HCT116 (cell line): ENCODE results near the gene PIEZO2. TPM values are rescaled to one million over a fixed set of nuclear protein-coding genes. Genes with fewer than 3 reads are reported as not detected.

Experiments
- ATAC-seq: fragments of 200-7000 bp; cut with Tn5 transposase; 2 replicates; pipeline ENCODE4 v1.9.1; 2020; ENCODE audit warnings: mild to moderate bottlenecking, moderate library complexity
- BruUV-seq: library from RNA; stranded (reverse); fragments of 400-500 nt; replicated peaks from 2 replicates; lab custom pipeline; 2021; lab: Mats Ljungman, UMichigan
- CTCF ChIA-PET: fragments of 300-600 bp; sonication (Branson Sonifier 250); formaldehyde crosslinking; loops from one replicate; lab custom pipeline; 2021; ENCODE audit warnings: antibody characterized with exemption; lab: Charles Lee
- POLR2A ChIA-PET: fragments of 300-600, 350-600 bp; sonication (Branson Sonifier 250); formaldehyde crosslinking; loops from one replicate; lab custom pipeline; 2021; ENCODE audit warnings: antibody characterized with exemption; lab: Charles Lee
- RAD21 ChIA-PET, 2 experiments: fragments of 300-600 bp; sonication (Branson Sonifier 250); formaldehyde crosslinking; loops; one replicate each; lab custom pipeline; 2023; ENCODE audit warnings: low total read pairs in 2 of 2; ENCODE audit not compliant: uncharacterized antibody in 2 of 2, unreplicated experiment in 2 of 2, low non-redundant PET in 1 of 2; lab: Charles Lee
- DNase-seq: peaks from one replicate; pipeline ENCODE4 v3.0.0-alpha.2; 2010; ENCODE audit warnings: low read depth, low spot score
- H2AFZ ChIP-seq: fragments of 200-600 bp; shearing (Covaris generic), sonication (generic); 2 replicates; pipeline ENCODE4 v1.6.1; 2017; ENCODE audit warnings: low read depth, mixed run types, mixed read lengths, antibody characterized with exemption, low read length; ENCODE audit not compliant: poor library complexity, severe bottlenecking
- H3K27ac ChIP-seq: 2 replicates; pipeline ENCODE4 v1.5.1; 2012; ENCODE audit warnings: low read depth, low read length
- H3K27me3 ChIP-seq: fragments of 200-600 bp; sonication (generic); 2 replicates; pipeline ENCODE4 v1.6.1; 2016; ENCODE audit warnings: mixed run types, low read length, mixed read lengths; ENCODE audit not compliant: insufficient read depth
- H3K36me3 ChIP-seq, 2 experiments: fragments of 200-500 bp in 1 of 2; fragments of 200-600 bp in 1 of 2; sonication (Bioruptor generic) in 1 of 2; sonication (generic) in 1 of 2; 2 replicates each; pipeline versions ENCODE4 v1.5.1 to v1.6.1; 2014 to 2016; ENCODE audit warnings: low read length in 2 of 2, inconsistent platforms in 1 of 2, mixed read lengths in 1 of 2, mixed run types in 1 of 2; ENCODE audit not compliant: insufficient read depth in 2 of 2, control insufficient read depth in 1 of 2
- H3K4me1 ChIP-seq, 2 experiments: fragments of 200-600 bp in 1 of 2; sonication (generic) in 1 of 2; 2 replicates each; pipeline versions ENCODE4 v1.5.1 to v1.6.1; 2012 to 2017; ENCODE audit warnings: low read length in 2 of 2, inconsistent platforms in 1 of 2, mild to moderate bottlenecking in 1 of 2, mixed read lengths in 1 of 2, mixed run types in 1 of 2, moderate library complexity in 1 of 2; ENCODE audit not compliant: insufficient read depth in 2 of 2, control insufficient read depth in 1 of 2
- H3K4me2 ChIP-seq: fragments of 200-600 bp; sonication (generic); 2 replicates; pipeline ENCODE4 v1.6.1; 2017; ENCODE audit warnings: mixed run types, low read length, mixed read lengths
- H3K4me3 ChIP-seq, 2 experiments: fragments of 200-600 bp in 1 of 2; sonication (generic) in 1 of 2; replicated peaks in 1 of 2; 2 replicates each; pipeline ENCODE4 v1.5.1; 2011 to 2016; ENCODE audit warnings: low read length in 2 of 2, control low read depth in 1 of 2, low read depth in 1 of 2, mild to moderate bottlenecking in 1 of 2, mixed read lengths in 1 of 2, mixed run types in 1 of 2
- H3K79me2 ChIP-seq: fragments of 200-600 bp; sonication (generic); 2 replicates; pipeline ENCODE4 v1.6.1; 2017; ENCODE audit warnings: mild to moderate bottlenecking, mixed run types, low read length, moderate library complexity, mixed read lengths; ENCODE audit not compliant: insufficient read depth
- H3K9ac ChIP-seq: fragments of 200-600 bp; sonication (generic); 2 replicates; pipeline ENCODE4 v1.6.1; 2016; ENCODE audit warnings: low read length, mixed read lengths
- H3K9me2 ChIP-seq: fragments of 200-600 bp; sonication (generic), shearing (Covaris generic); 2 replicates; pipeline ENCODE4 v1.6.1; 2017; ENCODE audit warnings: mixed run types, mild to moderate bottlenecking, moderate library complexity; ENCODE audit not compliant: insufficient read depth
- H3K9me3 ChIP-seq, 2 experiments: fragments of 200-500 bp in 1 of 2; fragments of 200-600 bp in 1 of 2; sonication (Bioruptor generic) in 1 of 2; sonication (generic) in 1 of 2; 2 replicates each; pipeline ENCODE4 v1.6.1; 2014 to 2017; ENCODE audit warnings: low read length in 2 of 2, mixed read lengths in 2 of 2, inconsistent platforms in 1 of 2, low read depth in 1 of 2, mild to moderate bottlenecking in 1 of 2, mixed run types in 1 of 2, moderate library complexity in 1 of 2; ENCODE audit not compliant: control insufficient read depth in 1 of 2, insufficient read depth in 1 of 2
- H4K20me1 ChIP-seq: fragments of 200-600 bp; sonication (generic), shearing (Covaris generic); 2 replicates; pipeline ENCODE4 v1.6.1; 2017; ENCODE audit warnings: mixed run types, mild to moderate bottlenecking, moderate library complexity; ENCODE audit not compliant: insufficient read depth
- CTCF ChIP-seq, 3 experiments: fragments of 200-600 bp in 1 of 3; sonication (generic) in 1 of 3; IDR thresholded peaks in 2 of 3; conservative IDR thresholded peaks in 1 of 3; 2 replicates each; pipeline ENCODE4 v1.5.1; 2012 to 2017; ENCODE audit warnings: low read depth in 2 of 3, low read length in 2 of 3, antibody characterized with exemption in 1 of 3, borderline replicate concordance in 1 of 3, control low read depth in 1 of 3, mild to moderate bottlenecking in 1 of 3, mixed read lengths in 1 of 3, mixed run types in 1 of 3, moderate library complexity in 1 of 3; ENCODE audit not compliant: insufficient read depth in 1 of 3
- EGR1 ChIP-seq: IDR thresholded peaks from 2 replicates; pipeline ENCODE4 v1.6.1; 2012; ENCODE audit warnings: low read depth
- EZH2 ChIP-seq: fragments of 200-600 bp; sonication (generic); IDR thresholded peaks from 2 replicates; pipeline ENCODE4 v1.6.1; 2017; ENCODE audit warnings: antibody characterized with exemption, mixed run types
- EZH2phosphoT487 ChIP-seq: fragments of 200-600 bp; IDR thresholded peaks from 2 replicates; pipeline ENCODE4 v1.6.1; 2018; ENCODE audit warnings: antibody characterized with exemption, borderline replicate concordance
- JUND ChIP-seq: IDR thresholded peaks from 2 replicates; pipeline ENCODE4 v1.6.1; 2012
- MAX ChIP-seq: IDR thresholded peaks from 2 replicates; pipeline ENCODE4 v1.6.1; 2012
- POLR2AphosphoS5 ChIP-seq: IDR thresholded peaks from 2 replicates; pipeline ENCODE4 v1.6.1; 2011; ENCODE audit warnings: mild to moderate bottlenecking, low read depth, low read length, moderate library complexity
- REST ChIP-seq: IDR thresholded peaks from 2 replicates; pipeline ENCODE4 v1.6.1; 2012; ENCODE audit warnings: low read depth
- SIN3A ChIP-seq: IDR thresholded peaks from 2 replicates; pipeline ENCODE4 v1.6.1; 2012; ENCODE audit warnings: low read depth
- SP1 ChIP-seq: IDR thresholded peaks from 2 replicates; pipeline ENCODE4 v1.6.1; 2012; ENCODE audit warnings: low read depth
- TCF7L2 ChIP-seq: IDR thresholded peaks from 2 replicates; pipeline ENCODE4 v1.7.0; 2011; ENCODE audit warnings: borderline replicate concordance, inconsistent platforms; ENCODE audit not compliant: insufficient read depth, insufficient read length; ENCODE audit errors: extremely low read depth
- YY1 ChIP-seq: IDR thresholded peaks from 2 replicates; pipeline ENCODE4 v1.6.1; 2011; ENCODE audit warnings: low read length, low read depth, moderate library complexity, mild to moderate bottlenecking; ENCODE audit not compliant: insufficient replicate concordance; ENCODE audit errors: extremely low read depth
- ZFX ChIP-seq: fragments of 450-650 bp; IDR thresholded peaks from 2 replicates; pipeline ENCODE4 v1.6.1; 2017
- ZNF274 ChIP-seq: fragments of 200-500 bp; sonication (Bioruptor generic); IDR thresholded peaks from 2 replicates; pipeline ENCODE4 v1.6.1; 2014; ENCODE audit warnings: mild to moderate bottlenecking, low read depth, low read length, inconsistent platforms
- intact Hi-C: fragments of 100-400 bp; cut with micrococcal nuclease; formaldehyde crosslinking; loops from 2 replicates; pipeline ENCODE4 v1.10.0; 2022
- total RNA-seq: library from RNA; stranded (reverse); gene quantifications from one replicate; pipeline ENCODE4 v1.2.1, GENCODE V29; 2021; ENCODE audit not compliant: unreplicated experiment

Gene PIEZO2
- total RNA-seq, 1 experiment from 2014 or later: 0.34 TPM

- ATAC-seq (no peak), DNase-seq (no peak)
- Histone ChIP-seq H3K79me2 (no peaks in the 10 kb centered on the region), H3K4me1 (no peaks in the 10 kb centered on the region), H3K9me3 (no peaks in the 10 kb centered on the region), H3K9me2 (no peaks in the 10 kb centered on the region), H3K27me3 (peaks cover 38% of the 10 kb centered on the region), H3K36me3 (no peaks in the 10 kb centered on the region), H3K4me3 (no peak overlapping the region), H3K9ac (no peak overlapping the region), H4K20me1 (no peaks in the 10 kb centered on the region), H2AFZ (no peak overlapping the region), H3K27ac (no peak overlapping the region), H3K4me2 (no peak overlapping the region)
- CTCF ChIA-PET: no interaction called here
- BruUV-seq: no TSS peak
- intact Hi-C loops: no loop called here
- TF ChIP-seq POLR2AphosphoS5 (no peak), YY1 (no peak), JUND (no peak), EZH2phosphoT487 (no peak), CTCF (IDR thresholded peaks at IDR 0.05 in 2 of 3, conservative IDR thresholded peaks at IDR 0.05 in 1 of 3; ENCODE audit: borderline replicate concordance in 1 of 3, insufficient read depth in 1 of 3, low read depth in 2 of 3, low read length in 2 of 3) (no peak), SP1 (no peak), TCF7L2 (no peak), MAX (no peak), EZH2 (no peak), ZFX (no peak), REST (no peak), SIN3A (no peak), ZNF274 (no peak), EGR1 (no peak)
- RAD21 ChIA-PET: no interaction called here
- POLR2A ChIA-PET: no interaction called here
Measured at GRCh38 chr18:10770264-10770663, 379.1 kb downstream of the PIEZO2 start.
